ENCODE measurements around the gene BICDL2. TPM values are rescaled to one million over a fixed set of nuclear protein-coding genes. Genes with fewer than 3 reads are reported as not detected.
A peak's percentile ranks its signal among the peaks of the same experiment; 100 is the strongest.

The BICDL2 gene
- total and polyA plus RNA-seq, 2 of the 8 experiments (the other 6 are each of a cell fraction or from before 2014, with no cell fraction given), result 7.3 to 15.9 TPM

DNA sequence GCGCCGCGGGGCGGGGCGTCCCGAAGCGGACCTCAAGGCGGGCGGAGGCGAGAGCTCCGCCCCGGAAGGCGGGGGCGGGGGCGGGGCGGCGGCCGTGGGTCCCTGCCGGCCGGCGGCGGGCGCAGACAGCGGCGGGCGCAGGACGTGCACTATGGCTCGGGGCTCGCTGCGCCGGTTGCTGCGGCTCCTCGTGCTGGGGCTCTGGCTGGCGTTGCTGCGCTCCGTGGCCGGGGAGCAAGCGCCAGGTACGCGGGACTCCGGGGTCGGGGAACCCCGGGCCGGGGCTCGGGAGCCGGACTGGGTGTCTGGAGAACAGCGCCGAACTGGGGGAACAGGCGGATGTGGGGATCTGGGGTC lies 16.5 kb downstream of the BICDL2 start, which contains the start of gene TNFRSF12A (continued):
- TF ChIP-seq EZH2 (IDR thresholded peaks at IDR 0.05; ENCODE audit: low read depth, low read length, severe bottlenecking) (no peak), TBP (IDR thresholded peaks at IDR 0.05; ENCODE audit: low read depth, low read length) (peak; percentile 60; the same call in 1 of the 2 replicates), POLR2A (IDR thresholded peaks at IDR 0.05; ENCODE audit: control extremely low read depth in 1 of 2, low read depth in 2 of 2, low read length in 2 of 2) (peak; percentile 19 to 68; a peak in 2 of 3 replicates), CHD2 (IDR thresholded peaks at IDR 0.05; ENCODE audit: low read length) (0 out of 2 replicates have a peak, but pooled peaks have one; percentile 13), TEAD4 (IDR thresholded peaks at IDR 0.05; ENCODE audit: low read depth, low read length) (no peak), HDAC2 (IDR thresholded peaks at IDR 0.05; ENCODE audit: borderline replicate concordance in 1 of 2, low read depth in 2 of 2, low read length in 2 of 2) (no peak; a peak in 1 of 4 replicates), BRCA1 (IDR thresholded peaks at IDR 0.05; ENCODE audit: low read depth, low read length) (no peak), GABPA (IDR thresholded peaks at IDR 0.05; ENCODE audit: borderline replicate concordance, insufficient read depth, low read length) (no peak), SP4 (IDR thresholded peaks at IDR 0.05; ENCODE audit: low read length) (no peak), RXRA (IDR thresholded peaks at IDR 0.05; ENCODE audit: insufficient read depth, low read depth, low read length) (no peak), NRF1 (IDR thresholded peaks at IDR 0.05; ENCODE audit: low read depth, low read length) (no peak), BCL11A (IDR thresholded peaks at IDR 0.05; ENCODE audit: low read depth in 2 of 2, low read length in 2 of 2) (no peak), POLR2AphosphoS5 (IDR thresholded peaks at IDR 0.05; ENCODE audit: low read depth, low read length) (no peak; the same call in none of the 2 replicates), POU5F1 (IDR thresholded peaks at IDR 0.05; ENCODE audit: low read depth, low read length) (no peak), SIX5 (IDR thresholded peaks at IDR 0.05; ENCODE audit: low read depth, low read length) (no peak), CBX5 (IDR thresholded peaks at IDR 0.05; ENCODE audit: low read depth, low read length) (no peak), SAP30 (IDR thresholded peaks at IDR 0.05; ENCODE audit: insufficient read depth, insufficient replicate concordance, low read length) (no peak), SP2 (IDR thresholded peaks at IDR 0.05; ENCODE audit: low read length) (no peak), ASH2L (IDR thresholded peaks at IDR 0.05; ENCODE audit: low read length) (no peak)

All from H1 (cell line).